Heart left ventricle (tissue), 16 donors: ENCODE measurements around the gene SHROOM3. TPM values are rescaled to one million over a fixed set of nuclear protein-coding genes. Genes with fewer than 3 reads are reported as not detected.

Experiments used
- ATAC-seq, 4 donors: fragments of 200-7000 bp; cut with Tn5 transposase; one replicate each; pipeline ENCODE4 v1.9.1; 2020 to 2022; ENCODE audit warnings: moderate library complexity in 4 of 4, mild to moderate bottlenecking in 3 of 4, moderate number of reproducible peaks in 1 of 4
- DNase-seq, 5 donors: peaks; one replicate each; pipeline ENCODE4 v3.0.0-alpha.2; 2020
- H3K27ac ChIP-seq, 12 donors: fragments of 200-600 bp; sonication (generic) in 4 of 12; one replicate each; pipeline versions ENCODE4 v1.5.0 to v1.8.0; 2016 to 2022; ENCODE audit warnings: mild to moderate bottlenecking in 2 of 12
- H3K27me3 ChIP-seq, 9 donors: fragments of 200-600 bp; sonication (generic) in 2 of 9; one replicate each; pipeline versions ENCODE4 v1.5.1 to v1.8.0; 2016 to 2022; ENCODE audit warnings: mild to moderate bottlenecking in 3 of 9
- H3K36me3 ChIP-seq, 9 donors: fragments of 200-600 bp; sonication (generic) in 2 of 9; one replicate each; pipeline versions ENCODE4 v1.5.0 to v1.8.0; 2018 to 2022; ENCODE audit warnings: mild to moderate bottlenecking in 2 of 9
- H3K4me1 ChIP-seq, 12 donors: fragments of 200-600 bp; sonication (generic) in 4 of 12; one replicate each; pipeline versions ENCODE4 v1.5.0 to v1.8.0; 2016 to 2022; ENCODE audit warnings: mild to moderate bottlenecking in 3 of 12
- H3K4me3 ChIP-seq, 12 donors: fragments of 200-600 bp; sonication (generic) in 4 of 12; one replicate each; pipeline versions ENCODE4 v1.5.0 to v1.8.0; 2017 to 2022; ENCODE audit warnings: mild to moderate bottlenecking in 9 of 12, moderate library complexity in 4 of 12
- H3K9me3 ChIP-seq, 12 donors: fragments of 200-600 bp; sonication (generic) in 4 of 12; one replicate each; pipeline versions ENCODE4 v1.5.0 to v1.8.0; 2016 to 2022; ENCODE audit warnings: mild to moderate bottlenecking in 1 of 12
- POLR2A ChIP-seq, 2 donors: fragments of 450-650 bp; IDR thresholded peaks; one replicate each; pipeline ENCODE4 v1.6.1; 2017; ENCODE audit warnings: antibody characterized with exemption in 2 of 2, mild to moderate bottlenecking in 2 of 2, moderate library complexity in 2 of 2
- WGBS, 4 donors: extraction: QIAGEN DNeasy Blood & Tissue Kit in 2 of 4; methylation state at CpG; one replicate each; pipeline versions ENCODE4 v1.1.5 to v1.1.7; 2013 to 2018; 5-methylcytosine and 5-hydroxymethylcytosine counted together
- intact Hi-C, 10 donors: fragments of 100-400 bp; cut with DNase I; formaldehyde crosslinking; loops; one replicate each; pipeline versions ENCODE4 v1.11.1 to v1.14.2; 2022
- polyA plus RNA-seq, 2 donors: library from polyadenylated mRNA; stranded (reverse); fragments of 200-250 nt; gene quantifications; one replicate each; pipeline ENCODE4 v1.2.3, GENCODE V29; 2013
- total RNA-seq, 9 donors: library from RNA; depleted of rRNA in 2 of 9; stranded (reverse); fragments of >200 nt in 2 of 9; fragmentation: NEBNext Ultra II Directional in 3 of 9; extraction: Animal tissue kit (Norgen Biotek cat#: 25700) in 3 of 9; gene quantifications; one replicate each; pipeline versions ENCODE4 v1.1.0 to v1.2.4, GENCODE V29; 2016 to 2023
- TF ChIP-seq, protein P1 (sequence below), 12 donors: fragments of 200-600 bp; sonication (generic) in 4 of 12; IDR thresholded peaks; one replicate each; pipeline versions ENCODE4 v1.5.0 to v1.8.0; 2018 to 2022; ENCODE audit warnings: antibody characterized with exemption in 12 of 12, mild to moderate bottlenecking in 5 of 12
- donor health status: ischemic (EF 13 %, LVEDD 7.1; RV severe dilation, severe dysfunction).
- donor health status: healthy with polysubstance abuse.
- donor health status: DM: no; HTN: yes; CAD: no.
- donor health status: DM: no; HTN: no; CAD: no.
- donor health status: ischemic (EF 25% LVEDD 6.9; RV normal size, moderate dysfunction).
- donor health status: ischemic (EF 25% LVEDD 5.7; RV mildly dilated, moderate dysfunction).
- donor health status: healthy.
- donor health status: DM: yes; HTN: yes; CAD: no.
- donor health status: ischemic (EF 35%, LVEDD 5.7; RV mildly dilated, moderate dysfunction).
- donor health status: nonischemic (EF 11% LVEDD 7.7; RV severe dilation, severe dysfunction).
- donor health status: DM: yes; HTN: yes; CAD: no.
- donor health status: PGD.
- donor health status: ischemic (EF 29% LVEDD 5.4; RV normal size, mild dysfunction).
- donor health status: nonischemic (EF 23%, LVEDD 6.1; RV moderate dilation, normal function).

SHROOM3 gene
- total and polyA plus RNA-seq, 11 donors, result 4.6 to 38.5 (median 20.3) TPM

DNA sequence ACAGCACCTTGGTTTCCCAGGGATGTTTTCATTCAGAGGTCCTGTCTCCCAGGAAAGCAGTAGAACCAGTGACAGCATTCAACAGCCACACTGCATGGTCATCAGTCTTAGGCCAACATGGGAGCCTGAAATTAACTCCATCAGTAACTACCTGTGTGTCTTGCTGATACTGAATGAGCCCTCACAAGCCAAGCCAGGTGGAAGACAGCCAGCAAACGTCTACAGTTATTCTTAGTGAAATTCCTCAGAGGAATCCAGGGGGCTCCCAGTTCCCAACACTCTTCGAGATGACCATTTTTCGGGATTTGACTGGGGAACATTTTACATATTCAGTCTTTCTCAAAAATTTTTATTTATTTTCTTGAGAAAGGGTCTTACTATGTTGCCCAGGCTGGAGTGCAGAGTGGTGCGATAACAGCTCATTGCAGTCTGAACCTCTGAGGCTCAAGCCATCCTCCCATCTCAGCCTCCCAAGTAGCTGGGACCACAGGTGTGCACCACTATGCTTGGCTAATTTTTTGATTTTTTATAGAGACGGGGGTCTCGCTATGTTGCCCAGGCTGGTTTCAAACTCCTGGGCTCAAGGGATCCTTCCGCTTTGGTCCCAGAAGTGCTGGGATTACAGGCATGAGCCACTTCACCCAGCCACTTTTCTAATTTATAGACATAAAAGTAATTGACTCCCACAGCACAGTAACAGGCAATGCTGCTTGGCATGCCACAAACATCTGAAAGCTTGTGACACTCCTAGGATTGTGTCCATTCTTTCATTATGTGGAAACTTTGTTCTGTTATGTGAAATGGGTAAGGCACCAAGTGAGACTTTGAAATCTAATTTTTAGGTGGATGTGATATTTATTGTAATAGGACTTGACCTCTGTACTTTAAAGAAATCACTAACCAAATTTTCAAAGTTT, 346.0 kb downstream of the SHROOM3 start:
- Histone ChIP-seq H3K36me3 (peaks cover 0 to 35% (median 7%) of the 10 kb centered on the region in 9 donors), H3K27me3 (no peaks in the 10 kb centered on the region), H3K4me1 (peaks cover 0 to 11% (median 0%) of the 10 kb centered on the region in 12 donors), H3K9me3 (peaks cover 0 to 6% (median 0%) of the 10 kb centered on the region in 12 donors), H3K4me3 (no peak overlapping the region), H3K27ac (no peak overlapping the region)
- no peak for ATAC-seq
- WGBS, 4 donors, result 89 to 93% (median 90%) methylated on average over 7 of the region's 7 CpGs
- intact Hi-C loops, result no loop called here
- no peak for TF ChIP-seq POLR2A (IDR thresholded peaks at IDR 0.05)
- TF ChIP-seq, protein P1, sequence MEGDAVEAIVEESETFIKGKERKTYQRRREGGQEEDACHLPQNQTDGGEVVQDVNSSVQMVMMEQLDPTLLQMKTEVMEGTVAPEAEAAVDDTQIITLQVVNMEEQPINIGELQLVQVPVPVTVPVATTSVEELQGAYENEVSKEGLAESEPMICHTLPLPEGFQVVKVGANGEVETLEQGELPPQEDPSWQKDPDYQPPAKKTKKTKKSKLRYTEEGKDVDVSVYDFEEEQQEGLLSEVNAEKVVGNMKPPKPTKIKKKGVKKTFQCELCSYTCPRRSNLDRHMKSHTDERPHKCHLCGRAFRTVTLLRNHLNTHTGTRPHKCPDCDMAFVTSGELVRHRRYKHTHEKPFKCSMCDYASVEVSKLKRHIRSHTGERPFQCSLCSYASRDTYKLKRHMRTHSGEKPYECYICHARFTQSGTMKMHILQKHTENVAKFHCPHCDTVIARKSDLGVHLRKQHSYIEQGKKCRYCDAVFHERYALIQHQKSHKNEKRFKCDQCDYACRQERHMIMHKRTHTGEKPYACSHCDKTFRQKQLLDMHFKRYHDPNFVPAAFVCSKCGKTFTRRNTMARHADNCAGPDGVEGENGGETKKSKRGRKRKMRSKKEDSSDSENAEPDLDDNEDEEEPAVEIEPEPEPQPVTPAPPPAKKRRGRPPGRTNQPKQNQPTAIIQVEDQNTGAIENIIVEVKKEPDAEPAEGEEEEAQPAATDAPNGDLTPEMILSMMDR (IDR thresholded peaks at IDR 0.05), result no peak
- DNase-seq, result no peak

DNA sequence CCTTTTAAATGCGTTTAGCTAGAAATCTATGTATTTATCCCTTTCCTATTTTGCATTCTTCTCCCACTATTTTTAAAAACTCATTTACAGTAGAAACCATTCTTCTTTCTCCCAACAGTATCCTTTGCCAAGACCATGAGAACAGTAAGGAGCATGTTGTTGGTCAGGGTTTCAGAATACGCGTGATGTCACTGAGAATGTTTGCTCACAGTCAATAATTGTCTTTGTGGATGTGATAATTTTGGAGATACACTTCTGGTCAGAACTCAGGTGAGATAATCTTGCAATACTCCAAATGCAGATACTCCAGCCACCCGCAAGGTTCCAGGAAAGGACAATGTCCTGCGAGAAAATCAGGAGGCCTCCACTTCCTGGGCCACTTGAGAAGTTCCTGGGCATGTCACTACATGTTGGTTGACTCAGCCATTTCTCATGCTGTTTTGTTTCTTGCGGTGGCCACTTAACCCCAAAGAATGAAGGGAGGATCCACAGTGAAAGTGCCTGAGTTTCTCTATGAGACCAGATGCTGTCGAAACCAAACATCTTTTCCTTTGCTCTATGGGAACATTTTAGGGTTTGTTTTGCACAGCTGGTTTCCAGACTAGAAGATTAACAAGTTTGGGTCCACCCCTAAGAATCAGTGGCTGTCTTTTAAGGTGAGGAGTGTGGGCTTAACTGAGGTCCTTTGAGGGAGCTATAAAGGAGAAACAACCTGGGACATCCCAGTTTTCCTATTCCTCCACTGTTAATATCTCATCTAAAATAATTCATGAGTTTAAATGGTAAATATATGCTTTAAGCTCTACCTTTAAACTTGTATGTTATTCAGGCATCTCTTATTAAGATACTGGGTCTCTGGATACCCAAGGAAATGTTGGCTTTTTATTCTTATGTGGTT, 346.9 kb downstream of the SHROOM3 start:
- intact Hi-C loops, result no loop called here
- peaks cover 0 to 34% (median 7%) of the 10 kb centered on the region in 9 donors for H3K36me3 ChIP-seq
- H3K4me1 ChIP-seq, result peaks cover 0 to 11% (median 0%) of the 10 kb centered on the region in 12 donors
- H3K4me3 ChIP-seq, result no peak overlapping the region
- ATAC-seq (no peak), DNase-seq (no peak)
- H3K9me3 ChIP-seq, result peaks cover 0 to 2% (median 0%) of the 10 kb centered on the region in 12 donors
- 91 to 96% (median 92%) methylated on average over 7 of the region's 7 CpGs for WGBS, 4 donors
- no peak for TF ChIP-seq POLR2A (IDR thresholded peaks at IDR 0.05)
- TF ChIP-seq, protein P1 (IDR thresholded peaks at IDR 0.05), result no peak
- no peaks in the 10 kb centered on the region for H3K27me3 ChIP-seq
- H3K27ac ChIP-seq, result peak overlapping the region in 1 of 12 donors; percentile 14

DNA sequence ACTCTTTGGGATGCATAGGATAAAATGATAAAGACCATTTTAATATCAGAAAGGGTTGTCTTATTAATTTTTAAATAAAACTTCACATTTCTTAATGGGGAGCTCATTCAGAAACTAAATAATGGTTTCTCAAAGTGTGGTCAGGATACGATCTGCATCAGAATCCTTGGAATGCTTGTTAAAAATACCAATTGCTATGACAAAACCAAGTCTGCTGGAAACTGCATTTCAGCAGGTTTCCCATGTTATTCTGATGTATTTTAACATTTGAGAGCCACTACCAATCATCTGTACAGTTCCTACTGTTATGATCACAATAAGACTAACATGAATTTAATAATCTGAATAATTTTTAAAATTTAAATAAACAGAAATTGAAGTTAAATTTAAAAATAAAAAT, 347.8 kb downstream of the SHROOM3 start:
- Histone ChIP-seq H3K27ac (no peak overlapping the region), H3K9me3 (no peaks in the 10 kb centered on the region), H3K4me1 (peaks cover 0 to 11% (median 0%) of the 10 kb centered on the region in 12 donors), H3K36me3 (peaks cover 0 to 34% (median 7%) of the 10 kb centered on the region in 9 donors), H3K4me3 (no peak overlapping the region), H3K27me3 (no peaks in the 10 kb centered on the region)
- intact Hi-C loops, result no loop called here
- DNase-seq (no peak), ATAC-seq (no peak)
- WGBS, 4 donors, result 42 to 63% (median 59%) methylated on average over 1 of the region's 1 CpG
- TF ChIP-seq, protein P1 (IDR thresholded peaks at IDR 0.05), result no peak
- TF ChIP-seq POLR2A (IDR thresholded peaks at IDR 0.05), result no peak
